HG03095 (cell line): ENCODE results near the gene LAIR2.

Experiments used
- ATAC-seq: cut with Tn5 transposase; IDR thresholded peaks from one replicate; pipeline ENCODE4 v1.9.1; 2021; ENCODE audit warnings: moderate library complexity; ENCODE audit not compliant: unreplicated experiment

LAIR2 gene, protein sequence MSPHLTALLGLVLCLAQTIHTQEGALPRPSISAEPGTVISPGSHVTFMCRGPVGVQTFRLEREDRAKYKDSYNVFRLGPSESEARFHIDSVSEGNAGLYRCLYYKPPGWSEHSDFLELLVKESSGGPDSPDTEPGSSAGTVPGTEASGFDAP

DNA sequence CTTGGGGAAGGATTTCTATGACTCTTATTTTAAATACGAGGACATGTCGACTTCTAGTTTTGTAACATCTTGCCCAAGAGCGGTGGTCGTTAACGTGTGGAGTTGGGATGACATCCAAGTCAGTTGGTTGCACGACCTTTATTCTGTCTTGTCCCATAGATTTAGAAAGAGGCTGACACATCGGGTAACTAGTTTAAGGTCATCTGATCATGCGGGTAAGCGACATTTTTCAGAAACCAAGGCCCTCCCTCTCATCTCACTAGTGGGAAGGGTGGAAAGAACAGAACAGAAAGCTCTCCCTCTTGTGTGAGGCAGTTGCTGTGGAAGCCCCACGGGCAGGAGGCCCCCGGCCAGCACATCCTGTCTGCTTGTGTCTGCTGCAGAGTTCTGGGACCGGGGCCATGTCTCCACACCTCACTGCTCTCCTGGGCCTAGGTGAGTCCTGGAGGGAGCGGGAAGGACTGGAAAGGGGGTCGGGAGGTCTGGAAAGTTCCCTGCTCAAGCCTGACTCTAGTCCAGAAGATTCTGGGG is at the start of gene LAIR2:
LAIR2 (plus strand) TSS at position 314 of the 531 bp plus-strand sequence; CDS start at position 402, 88 bp downstream.
- ATAC-seq: no peak

DNA sequence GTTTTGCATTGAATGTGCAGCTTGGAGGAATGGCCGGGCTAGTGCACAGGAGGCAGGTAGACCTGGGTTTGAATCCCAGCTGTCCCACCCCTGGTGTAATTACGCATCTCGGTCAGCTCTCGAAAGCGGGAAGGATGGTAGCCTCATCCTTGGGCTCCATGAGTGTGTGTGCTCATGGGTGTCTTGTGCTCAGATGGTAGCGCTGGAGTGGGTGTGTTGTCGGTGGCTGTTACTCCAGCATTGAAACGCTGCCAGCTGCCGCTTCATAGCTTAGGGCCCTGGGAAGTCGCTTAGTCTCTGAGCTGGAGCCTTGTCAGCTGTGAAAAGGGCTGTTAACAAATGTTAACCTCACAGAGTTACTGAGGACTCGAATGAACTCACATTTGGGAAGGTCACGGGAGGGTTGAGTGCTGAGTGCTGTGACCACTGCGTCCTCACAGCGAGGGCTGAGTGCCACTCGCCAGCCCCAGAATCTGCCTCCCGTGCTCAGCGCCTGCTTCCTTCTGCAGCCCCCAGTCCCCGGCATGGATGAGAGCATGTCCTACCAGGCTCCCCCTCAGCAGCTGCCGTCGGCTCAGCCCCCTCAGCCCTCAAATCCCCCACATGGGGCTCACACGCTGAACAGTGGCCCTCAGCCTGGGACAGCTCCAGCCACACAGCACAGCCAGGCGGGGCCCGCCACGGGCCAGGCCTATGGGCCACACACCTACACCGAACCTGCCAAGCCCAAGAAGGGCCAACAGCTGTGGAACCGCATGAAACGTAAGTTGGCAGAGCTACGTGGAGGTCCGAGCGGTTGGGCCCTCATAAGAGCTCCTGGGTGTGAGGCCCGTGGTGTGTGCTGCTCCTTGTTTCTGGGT is 48.5 kb upstream of the LAIR2 start:
- ATAC-seq: no peak

GRCh38 chr19:54454781-54455675 is 47.6 kb upstream of the LAIR2 start:
- no peak for ATAC-seq

DNA sequence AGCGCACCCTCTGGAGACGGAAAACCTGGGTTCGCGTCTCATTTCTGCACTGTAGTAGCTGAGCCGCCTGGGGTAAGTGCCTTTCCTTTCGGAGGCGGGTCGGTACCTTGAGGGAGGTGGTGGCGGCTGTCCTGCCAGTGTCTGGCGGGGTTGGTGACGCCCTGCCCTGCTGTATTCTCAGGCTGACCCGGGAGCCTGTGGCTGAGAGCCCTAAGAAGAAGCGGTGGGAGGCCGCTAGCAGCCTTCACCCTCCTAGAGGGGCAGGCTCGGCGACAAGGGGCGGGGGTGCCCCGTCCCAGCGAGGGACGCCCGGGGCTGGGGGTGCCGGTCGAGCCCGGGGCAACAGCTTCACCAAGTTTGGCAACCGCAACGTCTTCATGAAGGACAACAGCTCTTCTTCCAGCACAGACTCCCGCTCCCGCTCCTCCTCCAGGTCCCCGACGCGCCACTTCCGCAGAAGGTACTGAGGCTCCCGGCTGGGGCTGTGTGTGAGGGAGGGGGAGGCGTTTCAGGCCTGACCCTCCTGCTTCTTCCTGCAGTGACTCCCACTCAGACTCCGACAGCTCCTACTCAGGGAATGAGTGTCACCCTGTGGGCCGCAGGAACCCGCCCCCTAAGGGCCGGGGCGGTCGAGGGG is 46.7 kb upstream of the LAIR2 start:
- ATAC-seq: no peak

- ATAC-seq: no peak
Measured at GRCh38 chr19:54456423-54457373, 45.9 kb upstream of the LAIR2 start.

DNA sequence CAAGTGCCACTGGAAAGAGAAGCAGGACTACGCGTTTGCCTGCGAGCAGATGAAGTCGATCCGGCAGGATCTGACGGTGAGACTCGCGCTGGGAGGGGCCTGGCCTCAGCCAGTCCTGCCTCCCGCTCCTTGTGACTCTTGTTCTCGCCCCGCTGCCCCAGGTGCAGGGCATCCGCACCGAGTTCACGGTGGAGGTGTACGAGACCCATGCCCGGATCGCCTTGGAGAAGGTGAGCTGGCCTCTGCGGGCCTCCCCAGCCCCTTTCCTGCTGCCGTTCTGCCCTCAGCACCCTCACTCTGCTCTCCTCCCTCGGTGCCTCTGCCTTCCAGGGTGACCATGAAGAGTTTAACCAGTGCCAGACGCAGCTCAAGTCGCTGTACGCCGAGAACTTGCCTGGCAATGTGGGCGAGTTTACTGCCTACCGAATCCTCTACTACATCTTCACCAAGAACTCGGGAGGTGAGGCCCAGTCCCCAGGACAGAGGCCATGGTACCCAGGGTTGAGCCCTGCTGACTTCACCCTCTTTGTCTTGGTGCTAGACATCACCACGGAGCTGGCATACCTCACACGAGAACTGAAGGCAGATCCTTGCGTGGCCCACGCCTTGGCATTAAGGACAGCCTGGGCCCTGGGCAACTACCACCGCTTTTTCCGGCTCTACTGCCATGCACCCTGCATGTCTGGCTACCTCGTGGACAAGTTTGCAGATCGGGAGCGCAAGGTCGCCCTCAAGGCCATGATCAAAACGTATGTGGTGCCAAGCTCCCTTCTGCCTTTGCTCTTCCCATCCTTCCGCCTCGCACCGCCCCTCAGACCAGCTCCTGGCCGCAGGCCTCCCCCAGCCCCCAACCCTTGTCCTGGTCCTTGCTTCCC is 44.6 kb upstream of the LAIR2 start:
- ATAC-seq: no peak

GRCh38 chr19:54458648-54459281 is 43.9 kb upstream of the LAIR2 start:
- ATAC-seq: no peak

- ATAC-seq: no peak
Measured at GRCh38 chr19:54459282-54460229, 43.1 kb upstream of the LAIR2 start.

DNA sequence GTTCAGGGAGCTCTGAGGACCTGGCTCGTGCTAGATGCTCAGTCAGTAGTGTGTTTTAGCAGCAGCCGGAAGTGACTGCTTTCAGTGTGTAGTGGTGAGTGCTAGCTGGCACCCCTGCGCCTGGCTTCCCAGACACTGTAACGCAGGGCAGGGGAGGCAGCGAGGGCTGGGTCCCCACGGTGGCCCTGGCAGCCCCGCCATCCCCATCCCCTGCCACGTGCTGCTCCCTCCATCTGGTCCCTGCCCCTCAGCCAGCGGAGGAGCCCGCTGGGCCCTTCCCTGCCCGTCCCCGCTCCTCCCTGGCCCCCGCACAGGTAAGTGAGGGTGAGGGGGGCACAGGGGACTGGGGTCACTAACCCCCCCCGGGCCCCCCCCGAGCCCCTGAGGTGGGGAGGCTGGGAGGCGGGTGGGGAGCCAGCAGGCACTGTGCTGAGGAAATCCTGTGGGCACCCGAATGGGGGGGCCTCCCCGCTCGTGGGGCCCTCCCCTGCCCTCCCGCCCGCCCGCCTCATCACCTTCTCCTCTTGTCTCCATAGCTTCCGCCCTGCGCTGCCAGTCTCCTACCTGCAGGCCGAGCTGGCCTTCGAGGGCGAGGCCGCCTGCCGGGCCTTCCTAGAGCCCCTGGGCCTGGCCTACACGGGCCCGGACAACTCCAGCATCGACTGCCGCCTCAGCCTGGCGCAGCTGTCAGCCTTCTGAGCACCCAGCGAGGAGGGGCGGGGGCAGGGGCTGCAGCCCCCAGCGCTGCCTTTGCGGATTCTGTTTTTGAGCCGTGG is 42.2 kb upstream of the LAIR2 start:
- ATAC-seq: no peak

DNA sequence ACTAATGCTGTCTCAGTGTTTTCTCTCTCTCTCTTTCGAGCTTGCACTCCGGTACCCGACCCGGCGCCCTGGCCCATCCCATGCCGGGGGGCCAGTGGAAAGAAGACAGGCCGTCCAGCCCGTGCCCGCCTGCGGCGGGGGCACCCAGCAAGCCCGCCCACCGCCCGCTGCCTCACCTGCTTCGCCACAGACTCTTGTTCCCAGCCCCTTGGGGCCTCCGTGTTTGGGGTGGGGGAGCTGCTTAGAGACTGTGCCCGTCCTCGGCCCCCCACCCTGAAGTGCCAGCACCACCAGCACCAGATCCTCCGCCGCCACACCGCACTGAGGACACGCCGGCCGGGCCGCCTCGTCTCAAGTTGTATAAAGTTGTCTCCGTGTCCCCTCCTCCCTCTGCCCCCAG is 41.4 kb upstream of the LAIR2 start:
- no peak for ATAC-seq

GRCh38 chr19:54461613-54462012 is 41.0 kb upstream of the LAIR2 start:
- ATAC-seq: no peak

DNA sequence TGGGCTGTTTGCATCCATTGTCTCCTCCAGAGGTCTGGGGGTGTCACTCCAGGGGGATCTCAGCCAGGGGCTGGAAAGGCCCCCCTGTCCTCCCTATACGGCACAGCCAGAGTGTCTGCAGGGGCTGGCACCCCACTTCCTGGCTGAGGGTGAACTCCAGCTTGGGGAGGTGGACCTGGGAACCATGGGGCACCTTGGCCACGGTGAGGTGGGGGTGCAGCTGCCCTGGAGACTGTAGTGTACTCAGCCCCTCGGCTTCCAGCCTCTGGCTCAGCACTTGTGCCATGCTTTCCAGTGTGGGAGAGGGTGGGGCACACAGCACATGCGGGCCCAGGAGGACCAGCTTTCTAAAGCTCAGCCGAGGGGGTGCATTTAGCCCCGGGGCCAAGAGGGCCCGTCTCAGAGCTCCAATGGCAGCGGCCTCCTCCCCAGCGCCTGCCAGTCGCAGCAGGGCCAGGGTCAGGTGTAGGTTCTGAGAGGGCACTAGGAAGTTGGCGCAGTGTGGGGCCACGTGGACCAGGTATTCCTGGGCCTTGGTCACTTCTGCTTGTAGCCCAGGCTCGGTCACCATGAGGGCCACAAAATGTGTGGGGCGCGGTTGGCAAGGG is 40.5 kb upstream of the LAIR2 start:
- ATAC-seq: no peak

DNA sequence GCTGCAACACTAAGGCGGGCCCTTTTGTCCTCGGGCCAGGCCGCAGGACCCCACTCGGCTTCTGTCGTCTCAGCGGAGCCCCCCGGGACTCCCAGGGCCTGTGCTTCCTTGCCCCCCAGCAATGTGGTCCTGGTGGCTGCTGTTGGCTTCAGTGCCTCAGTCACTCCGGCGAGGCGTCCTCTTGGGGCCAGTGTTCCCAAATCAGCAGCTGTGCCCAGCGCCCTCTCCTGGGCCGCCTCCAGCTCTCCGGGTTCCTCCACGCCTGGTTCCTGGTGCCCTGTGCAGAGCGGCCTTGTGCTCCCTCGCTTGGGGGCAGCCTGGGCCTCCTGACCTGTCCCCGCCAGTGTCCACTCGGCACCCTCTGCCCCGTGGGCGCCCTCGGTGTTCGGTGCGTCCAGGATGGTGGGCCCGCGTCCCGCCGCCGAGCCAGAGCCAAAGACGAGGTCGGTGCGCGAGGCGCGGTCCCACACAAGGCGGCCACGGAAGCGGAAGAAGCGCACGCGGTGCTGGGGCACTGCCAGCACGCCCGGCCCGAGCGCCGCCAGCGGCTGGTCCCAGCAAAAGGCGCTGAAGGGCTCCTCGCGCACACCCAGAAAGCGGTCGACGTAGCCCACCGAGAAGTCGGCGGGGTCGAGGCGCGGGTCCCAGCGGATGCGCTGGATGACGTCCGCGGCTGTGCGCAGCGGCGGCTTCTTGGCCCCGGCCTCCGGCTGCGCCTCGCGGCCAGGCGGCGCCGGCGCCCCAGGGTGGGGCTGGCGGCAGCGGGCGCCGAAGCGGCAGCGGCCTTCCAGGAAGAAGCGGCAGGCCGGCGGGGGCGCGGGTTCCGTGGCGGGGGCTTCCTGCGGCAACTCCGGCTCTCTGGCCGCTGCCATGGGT is 39.7 kb upstream of the LAIR2 start:
- ATAC-seq: no peak

GRCh38 chr19:54463531-54464043 is 39.0 kb upstream of the LAIR2 start, which contains the start of gene LENG9:
TSS of gene LENG9 (minus strand) at chr19:54463778. CDS start at chr19:54463526, 252 bp downstream.
- peak; percentile 48 for ATAC-seq
